GM18526 (cell line): ENCODE results near the gene RASEF.

ENCODE experiments used
- POLR2A ChIP-seq: IDR thresholded peaks from 3 replicates; pipeline ENCODE4 v1.6.1; 2011; ENCODE audit not compliant: insufficient read length; ENCODE audit errors: extremely low read depth

RASEF gene

DNA sequence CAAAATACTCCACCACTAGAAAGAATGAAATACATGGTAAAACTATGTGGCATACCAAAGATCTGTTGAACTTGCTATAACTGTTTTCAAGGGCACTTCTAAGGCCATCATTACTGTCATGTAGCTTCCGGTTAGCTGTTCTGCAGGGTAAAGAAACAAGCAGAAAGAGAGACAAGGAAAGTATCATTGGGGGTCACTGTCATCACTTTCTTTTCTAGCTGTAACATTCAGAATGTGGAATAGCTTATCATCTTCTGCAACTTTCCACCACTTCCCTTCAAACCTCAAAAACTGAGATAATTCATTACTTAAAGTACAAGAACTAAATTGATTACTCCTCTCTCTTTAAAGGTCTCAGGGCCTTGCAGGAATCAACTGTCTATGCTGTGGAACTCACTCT, 57.6 kb downstream of the RASEF start:
- TF ChIP-seq POLR2A = no peak

DNA sequence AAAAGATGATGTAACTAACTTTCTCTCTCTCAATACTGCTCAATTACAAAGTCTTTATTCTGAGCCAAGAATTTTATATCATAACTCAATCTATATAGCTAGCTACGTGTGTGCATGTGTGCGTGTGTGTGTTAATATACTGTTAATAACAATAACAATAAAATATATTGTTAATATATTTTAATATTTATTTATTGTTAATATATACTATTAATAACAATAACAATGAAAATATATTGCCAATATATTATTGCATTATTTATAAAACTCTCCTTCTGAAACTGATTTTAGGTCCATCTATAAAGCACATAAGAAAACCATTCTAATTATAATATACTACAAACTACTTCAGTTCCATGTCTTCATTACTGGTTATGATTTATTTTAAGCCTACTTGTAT, 60.6 kb downstream of the RASEF start:
- TF ChIP-seq POLR2A = no peak

DNA sequence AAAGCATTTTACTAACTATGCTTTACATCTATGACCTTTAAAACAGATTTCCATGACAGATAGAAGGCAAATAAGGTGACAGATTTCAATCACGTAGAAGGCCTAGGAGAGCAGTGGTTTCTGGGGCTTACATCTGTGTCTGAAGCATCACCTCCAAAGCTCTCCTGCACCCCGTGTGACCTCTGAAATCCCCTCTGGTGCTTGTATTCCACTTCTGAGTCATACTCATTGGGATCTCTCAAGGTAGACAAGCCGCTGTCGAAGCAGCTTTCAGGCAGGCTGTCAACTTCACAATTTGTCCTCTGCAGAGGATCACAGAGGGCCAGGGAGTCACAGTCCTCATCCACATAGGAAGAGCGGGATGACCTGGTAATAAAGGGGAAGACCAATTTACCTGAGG, 62.2 kb downstream of the RASEF start:
- no peak for TF ChIP-seq POLR2A

DNA sequence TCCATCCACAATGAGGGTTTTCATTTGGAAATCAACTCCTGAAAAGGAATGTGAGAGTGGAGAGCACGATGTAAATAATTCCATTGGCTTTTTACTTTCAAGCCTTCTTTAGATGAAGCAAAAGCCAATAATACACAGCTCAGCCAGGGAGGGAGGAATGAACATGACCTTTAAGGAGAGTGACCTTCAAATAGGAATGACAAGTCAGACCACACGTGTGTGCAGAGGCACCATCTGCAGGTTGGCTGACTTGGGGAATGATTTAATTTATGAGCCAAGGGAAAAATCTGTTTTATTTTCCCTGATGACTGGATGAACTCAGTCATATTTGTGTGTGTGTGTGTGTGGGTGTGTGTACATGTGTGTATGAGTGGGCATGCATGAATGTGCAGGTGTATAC, 64.5 kb downstream of the RASEF start:
- TF ChIP-seq POLR2A = no peak

DNA sequence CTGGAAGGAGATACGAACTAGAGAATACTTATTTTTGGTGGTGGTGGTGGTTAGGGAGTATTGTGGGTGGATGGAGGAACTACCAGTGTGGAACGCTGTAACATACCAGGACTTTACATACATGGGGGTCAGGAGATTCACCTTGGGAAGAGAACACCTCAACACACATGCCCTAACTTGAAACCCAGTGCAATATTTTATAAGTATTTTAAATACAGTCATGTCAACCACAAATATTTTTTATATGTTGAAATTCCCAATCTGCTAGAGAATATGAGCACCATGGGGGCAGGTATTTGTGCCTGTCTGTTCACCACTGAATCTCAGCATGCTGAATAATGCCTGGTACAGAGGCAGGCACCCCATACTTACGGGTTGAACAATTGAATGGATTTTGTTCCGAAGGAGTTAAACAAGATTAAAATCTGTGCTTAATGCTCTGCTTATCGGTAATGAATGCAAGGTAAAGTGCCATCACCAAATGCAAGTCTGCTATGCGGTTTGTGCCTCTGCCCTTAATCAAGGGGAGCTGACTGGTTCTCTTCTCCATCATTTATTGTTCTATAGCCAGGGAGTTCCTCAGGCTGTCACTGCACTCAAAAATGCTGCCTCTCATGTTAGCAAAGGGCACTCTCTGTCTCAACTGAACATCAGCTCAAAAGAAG, 65.3 kb downstream of the RASEF start:
- TF ChIP-seq POLR2A = no peak

DNA sequence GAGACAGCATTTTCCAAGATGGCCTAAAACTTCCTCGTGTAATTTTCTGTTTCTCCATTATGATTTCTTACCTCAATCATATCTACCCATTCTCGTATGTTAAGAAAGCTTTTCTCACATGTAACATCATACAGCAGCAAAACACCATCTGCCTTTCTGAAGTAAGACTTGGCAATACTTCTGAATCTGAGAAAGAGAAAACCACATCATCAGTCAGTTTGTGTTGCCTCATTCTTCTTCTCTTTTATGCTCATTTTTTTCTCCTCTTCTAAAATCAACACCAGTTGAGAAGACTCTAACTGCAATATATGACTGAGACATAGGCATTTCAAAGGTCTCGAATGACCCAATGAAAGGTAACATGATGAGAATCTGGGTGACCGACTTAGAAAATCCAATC, 66.0 kb downstream of the RASEF start:
- no peak for TF ChIP-seq POLR2A

DNA sequence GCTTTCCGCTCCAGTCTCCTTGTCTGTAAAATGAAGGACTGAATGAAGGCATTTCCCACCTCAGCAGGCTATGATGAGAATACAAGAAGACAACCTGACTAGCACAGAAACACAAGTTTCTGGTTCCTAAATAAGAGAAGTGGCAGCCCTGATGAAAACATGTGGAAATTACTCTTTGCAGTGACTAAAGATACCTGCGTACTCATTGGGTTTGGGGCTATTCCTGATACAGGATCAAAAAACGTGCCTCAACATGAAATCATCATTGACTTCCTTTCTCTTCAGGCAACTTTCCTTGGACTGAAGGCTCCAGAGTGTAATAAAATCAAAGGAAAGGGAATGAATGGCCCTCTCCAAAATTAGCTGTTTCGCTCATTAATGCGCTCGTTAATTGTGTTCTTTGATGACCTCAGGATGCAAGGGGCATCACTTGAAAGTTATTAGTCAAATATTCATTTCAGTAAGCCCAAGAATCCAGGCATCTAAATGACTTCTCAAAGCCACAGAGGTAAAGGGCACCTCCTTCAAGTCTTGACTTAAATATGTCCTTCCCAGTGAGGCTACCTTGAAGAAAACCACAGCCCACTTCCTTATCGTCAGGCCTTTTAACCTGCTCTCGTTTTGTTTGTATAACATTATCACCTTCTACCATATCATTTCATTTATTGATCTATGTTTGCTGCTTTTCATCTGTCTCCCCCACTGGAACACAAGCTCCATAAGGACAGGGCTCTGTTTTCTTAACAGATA, 68.9 kb downstream of the RASEF start:
- no peak for TF ChIP-seq POLR2A

DNA sequence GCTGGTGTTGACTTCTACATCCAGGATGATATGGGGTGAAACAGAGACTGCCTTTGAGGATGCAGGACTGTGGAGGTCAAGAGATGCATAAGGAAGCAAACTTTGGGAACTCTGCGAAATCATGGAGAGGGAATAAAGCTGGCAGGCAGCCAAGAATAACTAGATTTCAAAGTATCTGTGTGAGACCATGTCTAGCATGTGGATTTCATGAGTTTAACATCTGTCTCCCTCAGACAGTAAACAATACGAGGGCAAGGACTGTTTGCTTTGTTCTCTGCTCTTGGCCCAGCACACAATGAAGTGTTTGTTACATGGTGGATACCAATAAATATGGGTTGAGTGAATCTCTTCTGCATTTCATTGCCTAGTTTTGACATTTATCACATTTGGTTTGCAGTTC, 71.3 kb downstream of the RASEF start:
- no peak for TF ChIP-seq POLR2A

DNA sequence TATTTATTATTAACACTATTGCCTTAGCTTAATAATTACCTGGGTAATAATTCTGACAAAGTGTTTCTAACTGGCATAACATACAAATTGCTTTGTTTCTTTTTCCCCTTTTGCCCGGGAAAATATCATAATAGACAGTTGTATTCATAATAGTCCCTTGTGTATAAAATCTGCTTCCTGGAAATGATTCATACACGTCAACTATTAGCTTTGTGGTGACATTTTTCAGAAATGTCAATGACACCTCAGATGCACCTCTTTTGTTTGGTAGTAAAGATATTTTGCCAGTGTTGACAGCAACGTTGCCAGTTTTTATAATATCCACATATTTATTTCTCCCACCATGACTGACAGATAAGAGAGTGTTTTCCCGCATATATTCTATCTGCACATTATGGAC, 73.0 kb downstream of the RASEF start:
- no peak for TF ChIP-seq POLR2A

DNA sequence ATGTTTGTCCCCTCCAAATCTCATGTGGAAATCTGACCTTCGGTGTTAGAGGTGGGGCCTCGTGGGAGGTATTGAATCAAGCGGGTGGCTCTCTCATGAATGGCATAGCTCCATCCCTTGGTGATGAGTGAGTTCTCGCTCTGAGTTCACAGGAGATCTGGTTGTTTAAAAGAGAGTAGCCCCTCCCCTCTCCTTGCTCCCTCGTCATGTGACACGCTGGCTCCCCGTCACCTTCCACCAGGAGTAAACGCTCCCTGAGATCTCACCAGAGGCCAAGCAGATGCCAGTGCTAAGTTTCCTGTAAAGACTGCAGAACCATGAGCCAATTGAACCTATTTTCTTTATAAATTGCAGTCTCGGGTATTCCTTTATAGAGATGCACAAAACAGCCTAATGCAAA, 74.5 kb downstream of the RASEF start:
- TF ChIP-seq POLR2A = no peak

DNA sequence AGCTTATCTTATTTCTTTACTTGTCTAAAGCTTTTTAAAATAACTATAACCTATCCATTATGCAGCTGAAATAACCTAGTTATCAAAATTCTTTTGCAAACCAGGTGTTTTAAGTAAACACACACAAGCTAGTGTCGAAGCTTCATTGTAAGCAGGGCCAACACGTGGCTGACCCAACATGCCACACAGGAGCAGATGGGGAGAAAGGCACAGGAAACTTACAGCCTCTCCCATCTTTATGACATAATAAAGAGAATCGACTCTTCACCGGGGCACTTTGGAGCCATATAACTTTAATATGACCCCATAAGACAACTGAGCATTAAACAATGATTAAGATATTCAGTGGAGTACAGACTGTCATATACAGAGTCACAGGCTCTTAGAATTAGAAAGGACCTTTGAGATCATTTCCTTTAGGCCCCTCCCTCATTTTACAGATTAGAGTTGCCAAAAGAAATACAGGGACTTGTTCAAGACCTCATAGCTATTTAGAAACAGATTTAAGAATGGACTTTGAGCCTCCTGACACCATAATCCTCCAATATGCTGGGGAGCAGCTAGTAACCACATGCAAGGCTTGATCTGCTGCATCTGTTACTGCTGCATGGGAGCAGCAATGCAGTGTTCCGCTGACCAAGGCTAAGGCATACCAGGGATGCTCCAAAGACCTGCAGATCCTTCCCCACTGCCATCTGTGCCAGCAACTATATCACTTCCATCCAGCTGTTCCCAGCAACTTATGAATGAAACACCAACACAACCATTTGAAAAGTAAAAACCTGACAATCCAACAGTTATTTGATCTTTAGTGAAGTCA, 75.4 kb downstream of the RASEF start:
- no peak for TF ChIP-seq POLR2A

DNA sequence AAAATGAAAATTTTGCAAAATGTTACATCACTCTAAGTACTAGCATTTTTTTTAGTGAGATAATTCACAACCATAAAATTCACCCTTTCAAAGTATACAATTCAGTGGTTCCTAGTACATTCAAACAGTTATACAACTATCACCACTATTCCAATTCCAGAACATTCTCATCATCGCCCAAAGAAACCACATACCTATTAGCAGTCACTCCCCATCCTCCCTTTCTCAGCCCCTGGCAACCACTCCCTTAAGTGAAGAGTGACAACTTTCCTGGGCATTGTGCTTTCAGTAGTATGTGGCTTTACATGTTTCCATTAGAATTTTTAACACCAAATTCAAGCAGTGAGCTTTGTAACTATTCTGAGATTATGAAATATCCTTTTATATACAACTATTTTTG, 81.4 kb downstream of the RASEF start:
- no peak for TF ChIP-seq POLR2A

DNA sequence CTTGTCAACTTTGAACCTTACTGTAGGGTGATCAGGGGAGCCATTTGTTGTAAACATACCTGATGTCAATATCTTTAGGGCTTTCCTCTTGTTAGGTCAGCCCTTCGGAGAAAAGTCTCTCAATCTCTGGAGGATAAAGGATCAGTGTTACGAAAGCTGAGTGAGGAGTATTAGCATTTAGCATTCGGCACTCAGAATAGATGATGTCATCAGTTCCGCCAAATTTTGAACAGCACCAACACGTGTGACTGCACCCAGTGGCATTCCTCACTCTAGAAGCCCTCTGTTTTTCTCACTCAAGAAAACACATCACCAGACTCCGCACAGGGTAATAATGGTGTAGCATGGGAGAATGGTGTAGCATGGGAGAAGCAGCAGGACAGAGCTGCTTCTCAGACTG, 87.8 kb downstream of the RASEF start:
- TF ChIP-seq POLR2A = no peak

DNA sequence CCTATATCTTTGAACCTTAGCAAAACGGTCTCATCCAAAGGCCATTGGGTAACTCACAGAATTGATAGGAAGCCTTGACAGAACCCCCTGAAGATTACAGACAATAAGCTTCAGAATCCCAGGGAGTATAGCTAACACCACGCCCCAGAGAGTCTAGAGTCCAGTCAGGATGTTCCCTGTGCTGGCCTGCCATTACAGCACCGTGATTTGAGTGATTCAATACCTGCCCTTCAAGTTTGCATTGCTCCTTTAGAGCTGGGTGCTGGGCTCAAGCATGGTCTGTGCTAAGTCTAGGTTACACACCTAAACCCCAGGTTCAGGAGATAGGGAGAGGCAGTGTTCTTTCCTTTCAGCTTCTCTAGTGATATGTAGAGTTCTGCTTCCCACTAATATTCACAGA, 90.5 kb downstream of the RASEF start:
- no peak for TF ChIP-seq POLR2A

DNA sequence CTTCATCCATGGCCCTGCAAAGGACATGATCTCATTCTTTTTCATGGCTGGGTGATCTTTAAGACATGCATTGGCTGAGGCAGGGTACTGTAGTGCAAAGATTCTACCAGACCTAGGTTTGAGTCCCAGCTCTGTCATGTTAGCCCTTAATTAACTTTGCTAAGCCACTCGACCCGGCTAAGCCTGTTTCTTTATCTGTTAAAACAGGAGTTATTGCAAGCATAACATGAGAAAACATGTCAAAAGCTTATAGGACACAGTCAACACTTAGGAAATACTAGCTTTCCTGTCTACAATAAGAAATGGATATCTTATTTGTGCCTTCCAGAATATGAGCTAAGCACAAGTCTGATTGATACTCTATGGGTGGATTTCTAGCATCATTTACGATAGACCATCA, 92.6 kb downstream of the RASEF start:
- TF ChIP-seq POLR2A = no peak

DNA sequence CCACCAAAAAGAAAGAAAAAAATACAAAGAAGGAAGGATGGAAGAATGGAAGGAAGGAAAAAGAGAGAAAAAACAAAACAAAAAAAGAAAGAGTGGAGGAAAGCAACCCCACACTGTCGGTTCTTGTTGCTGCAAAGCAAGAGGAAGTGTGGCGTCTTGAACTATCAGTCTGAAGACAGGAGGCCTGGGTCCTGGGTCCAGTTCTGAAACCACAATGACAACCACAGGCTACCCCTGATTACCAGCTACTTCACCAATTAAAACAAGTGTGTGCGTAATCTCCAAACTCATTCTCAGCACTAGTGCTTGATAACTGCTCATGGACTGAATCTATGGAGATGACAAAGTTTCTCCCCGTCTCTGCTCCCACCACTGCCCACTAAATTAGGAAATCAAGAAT, 93.7 kb downstream of the RASEF start:
- no peak for TF ChIP-seq POLR2A
